Suppressor macrophage treated with lipopolysaccharide for 4 hours (primary cell): Measurements from ENCODE around the gene KREMEN1.
A peak's percentile ranks its signal among the peaks of the same experiment; 100 is the strongest.
"Not testable (repeated sequence)": the region's sequence is repeated elsewhere in the genome, so short reads cannot be mapped to it uniquely, and the experiment has no call there.

ENCODE experiments used
- DNase-seq: peaks from one replicate; pipeline ENCODE4 v3.0.0-alpha.2; 2020

The KREMEN1 gene

DNA sequence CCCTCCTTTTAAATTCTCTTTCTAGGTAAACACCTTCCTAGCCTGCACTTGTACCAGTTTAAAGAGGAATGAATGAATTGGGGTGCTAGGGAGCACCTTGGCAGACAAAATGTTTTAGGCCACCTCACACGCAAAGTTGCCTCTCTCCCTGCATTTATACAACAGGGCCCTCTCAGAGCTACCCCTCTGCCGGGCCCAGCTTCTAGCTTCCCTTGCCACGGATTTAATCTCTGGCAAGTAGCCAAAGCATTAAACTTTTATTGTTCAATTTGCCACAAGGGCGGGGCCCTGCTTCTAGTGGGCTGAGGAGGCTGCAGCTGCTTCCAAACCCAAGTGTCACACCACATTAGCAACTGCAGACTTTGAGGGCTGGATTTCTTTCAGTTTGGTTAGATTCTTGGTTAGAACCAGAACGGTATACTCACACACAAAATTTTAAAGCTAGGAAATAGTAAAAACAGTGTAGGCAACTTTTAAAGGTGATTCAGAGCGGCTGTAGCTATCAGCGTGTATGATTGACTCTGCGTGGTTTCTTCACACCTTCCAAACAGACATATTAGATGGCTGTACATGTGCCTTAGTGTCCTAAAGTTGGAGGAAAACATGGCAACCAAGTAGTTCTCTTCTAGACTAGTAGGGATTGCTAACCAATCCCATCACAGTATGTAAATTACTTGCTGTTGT, 6.5 kb downstream of the KREMEN1 start:
- DNase-seq: no peak

- DNase-seq: no peak
Measured at GRCh38 chr22:29080106-29080975, 7.5 kb downstream of the KREMEN1 start.

GRCh38 chr22:29081517-29082236, 8.8 kb downstream of the KREMEN1 start:
- no peak for DNase-seq

- no peak for DNase-seq
Measured at GRCh38 chr22:29082826-29083545, 10.2 kb downstream of the KREMEN1 start.

DNA sequence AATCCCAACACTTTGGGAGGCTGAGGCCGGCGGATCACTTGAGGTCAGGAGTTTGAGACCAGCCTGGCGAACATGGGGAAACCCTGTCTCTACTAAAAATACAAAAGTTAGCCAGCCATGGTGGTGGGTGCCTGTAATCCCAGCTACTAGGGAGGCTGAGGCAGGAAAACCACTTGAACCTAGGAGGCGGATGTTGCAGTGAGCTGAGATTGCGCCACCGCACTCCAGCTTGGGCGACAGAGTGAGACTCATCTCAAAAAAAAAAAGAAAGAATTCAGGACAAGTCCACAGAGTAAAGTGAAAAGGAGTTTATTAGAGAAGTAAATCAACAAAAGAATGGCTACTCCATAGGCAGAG, 10.7 kb downstream of the KREMEN1 start:
- not testable (repeated sequence) for DNase-seq

DNA sequence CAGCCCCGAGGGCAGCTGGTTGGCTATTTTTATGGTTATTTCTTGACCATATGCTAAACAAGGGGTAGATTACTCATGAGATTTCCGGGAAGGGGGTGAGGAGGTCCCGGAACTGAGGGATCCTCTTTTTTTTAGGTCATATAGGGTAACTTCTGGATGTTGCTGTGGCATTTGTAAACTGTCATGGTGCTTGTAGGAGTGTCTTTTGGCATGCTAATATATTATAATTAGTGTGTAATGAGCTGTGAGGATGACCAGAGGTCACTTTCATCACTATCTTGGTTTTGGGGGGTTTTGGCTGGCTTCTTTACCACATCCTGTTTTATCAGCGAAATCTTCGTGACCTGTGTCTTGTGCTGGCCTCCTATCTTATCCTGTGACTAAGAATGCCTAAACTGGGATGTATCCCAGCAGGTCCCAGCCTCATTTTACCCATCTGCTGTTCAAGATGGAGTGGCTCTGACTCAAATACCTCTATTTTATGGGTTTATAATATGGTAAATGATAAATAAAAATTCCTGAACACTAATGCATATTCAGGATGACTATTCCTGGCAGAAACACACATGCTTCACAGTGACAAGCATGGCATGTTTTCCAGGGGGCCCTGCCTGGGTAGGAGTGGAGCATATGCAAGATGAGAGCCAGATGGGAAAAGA, 11.2 kb downstream of the KREMEN1 start:
- peak; percentile 71 for DNase-seq

DNA sequence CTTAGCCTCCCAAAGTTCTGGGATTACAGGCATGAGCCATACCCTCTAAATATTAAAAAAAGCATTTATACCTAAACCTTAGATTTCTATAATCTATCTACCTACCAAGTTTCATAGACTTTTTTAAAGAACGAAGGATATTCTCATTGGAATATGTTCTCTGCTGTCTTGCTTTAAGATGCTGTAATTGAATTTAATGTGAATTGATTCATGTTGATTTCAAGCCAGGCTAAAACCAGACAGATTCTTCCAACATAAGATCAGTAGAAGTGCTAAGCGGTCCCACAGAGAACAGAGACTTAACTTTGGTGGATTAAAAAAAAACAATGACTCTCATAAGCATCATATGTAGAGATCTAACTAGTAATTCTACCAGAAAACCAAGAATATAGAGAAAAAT, 14.2 kb downstream of the KREMEN1 start:
- no peak for DNase-seq

DNA sequence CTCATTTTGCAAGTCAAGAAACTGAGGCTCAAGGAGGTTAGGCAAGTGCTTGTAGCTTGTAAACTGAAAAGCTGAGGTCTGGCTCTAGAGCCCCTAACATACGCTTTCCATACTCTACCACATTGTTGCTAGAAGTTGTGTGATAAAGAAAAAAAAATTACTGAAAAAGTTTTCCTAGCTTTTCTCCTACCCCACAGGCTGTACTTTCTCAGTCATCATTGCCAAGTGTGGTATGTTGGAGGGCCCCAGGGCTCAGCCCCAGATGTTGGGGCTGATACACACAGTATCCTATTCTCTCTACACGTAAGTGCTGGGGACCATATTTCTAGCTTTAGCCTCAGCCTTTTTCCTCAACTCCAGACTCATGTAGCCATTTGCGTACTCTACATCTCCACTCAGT, 16.0 kb downstream of the KREMEN1 start:
- DNase-seq: no peak

- DNase-seq: no peak
Measured at GRCh38 chr22:29089507-29089906, 16.7 kb downstream of the KREMEN1 start.

GRCh38 chr22:29090039-29090438, 17.2 kb downstream of the KREMEN1 start:
- no peak for DNase-seq

GRCh38 chr22:29092243-29092642, 19.4 kb downstream of the KREMEN1 start:
- no peak for DNase-seq

DNA sequence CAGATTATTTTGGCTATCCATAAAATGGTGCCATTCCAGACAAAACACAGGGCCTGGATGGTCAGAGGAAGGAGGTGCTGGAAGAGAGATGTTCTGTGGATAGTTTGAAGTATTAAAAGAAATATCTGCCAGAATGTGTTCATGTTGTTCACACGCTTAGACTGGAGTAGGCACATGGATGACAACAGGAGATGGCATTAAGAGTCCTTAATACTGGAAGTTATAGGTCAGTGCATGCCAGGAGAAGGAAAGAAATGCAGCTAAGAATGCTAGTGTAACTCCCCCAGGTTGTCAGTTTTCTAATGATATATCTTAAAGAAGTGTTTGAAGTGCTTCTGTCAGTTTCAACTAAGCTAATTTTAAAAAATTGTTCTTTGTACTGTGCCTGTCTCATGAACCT, 20.2 kb downstream of the KREMEN1 start:
- no peak for DNase-seq

- DNase-seq: no peak
Measured at GRCh38 chr22:29093501-29094300, 20.9 kb downstream of the KREMEN1 start.

- DNase-seq: no peak
Measured at GRCh38 chr22:29095459-29095858, 22.6 kb downstream of the KREMEN1 start.

- no peak for DNase-seq
Measured at GRCh38 chr22:29096736-29097669, 24.2 kb downstream of the KREMEN1 start.

DNA sequence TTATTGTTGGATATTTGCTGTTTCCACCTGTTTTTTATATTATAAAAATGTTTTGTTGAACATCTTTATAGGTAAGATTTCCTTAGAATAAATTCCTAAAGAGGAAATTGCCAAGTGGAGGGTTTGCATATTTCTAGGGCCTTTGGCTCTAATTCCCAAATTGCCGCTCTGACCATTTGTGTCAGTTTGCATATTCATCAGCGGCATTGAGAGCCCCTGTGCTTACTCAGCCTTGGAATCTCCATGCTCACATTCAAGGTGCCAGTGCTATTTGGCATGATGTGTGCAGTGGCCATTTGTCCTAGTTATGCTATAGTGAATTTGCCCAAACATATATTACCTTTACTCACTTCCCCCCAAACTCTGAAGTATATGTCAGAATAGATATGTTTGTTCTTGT, 25.5 kb downstream of the KREMEN1 start:
- no peak for DNase-seq

DNA sequence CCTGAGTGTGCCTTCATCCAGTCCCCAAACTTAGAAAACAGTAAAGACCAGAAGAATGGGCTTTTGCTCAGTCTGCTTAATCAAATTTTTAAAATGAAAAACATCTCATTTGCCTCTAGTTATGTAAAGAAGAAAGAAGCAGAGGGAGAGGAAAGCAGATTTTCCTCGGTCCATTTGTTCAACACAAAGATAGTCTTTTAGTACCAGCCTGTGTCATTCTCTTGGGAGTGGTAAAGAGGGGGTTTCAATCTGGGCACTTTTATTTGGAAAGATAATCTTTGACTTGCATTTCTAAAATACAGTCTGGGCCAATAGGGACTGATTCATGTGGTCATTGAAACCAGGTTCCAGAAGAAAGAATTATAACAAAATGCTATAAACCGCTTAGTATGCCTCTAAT, 29.5 kb downstream of the KREMEN1 start:
- no peak for DNase-seq

DNA sequence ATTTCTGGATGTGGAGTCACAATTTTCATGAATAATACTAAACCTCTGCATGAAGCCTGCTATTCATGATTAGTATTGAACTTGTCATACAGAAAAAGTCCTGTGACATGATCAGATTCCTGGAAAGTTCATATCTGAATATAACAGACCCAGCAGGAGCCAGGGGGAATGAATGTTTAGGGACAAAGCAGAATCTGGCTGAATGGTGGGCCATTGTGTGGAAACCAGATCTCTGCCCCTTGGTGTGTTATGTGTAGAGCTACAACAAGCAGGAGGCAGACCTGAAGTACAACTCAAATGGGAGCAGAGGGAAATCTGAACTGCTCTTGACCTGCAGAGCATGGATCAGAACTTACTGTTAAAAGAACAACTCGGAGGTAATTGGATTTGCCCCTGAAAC, 30.3 kb downstream of the KREMEN1 start:
- no peak for DNase-seq

DNA sequence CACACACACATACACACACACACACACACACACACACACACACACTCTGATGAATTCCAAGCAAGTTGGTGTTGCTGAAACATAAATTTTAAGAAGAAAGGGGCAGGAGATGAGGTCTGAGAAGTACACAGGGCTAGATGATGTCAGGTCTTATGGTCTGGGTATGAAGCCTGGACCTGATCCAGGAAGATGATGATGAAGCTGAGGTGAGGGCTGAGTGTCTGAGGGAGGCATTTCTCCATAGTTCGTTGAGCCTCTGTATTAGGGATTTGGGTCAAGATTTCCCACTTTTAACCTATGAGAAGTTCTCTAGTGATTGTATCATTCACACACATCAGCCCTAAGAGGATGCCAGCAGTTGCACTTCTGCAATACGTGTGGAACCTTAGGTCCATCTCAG, 32.6 kb downstream of the KREMEN1 start:
- DNase-seq: no peak

- DNase-seq: no peak
Measured at GRCh38 chr22:29106839-29107238, 34.0 kb downstream of the KREMEN1 start.

- no peak for DNase-seq
Measured at GRCh38 chr22:29108137-29108536, 35.3 kb downstream of the KREMEN1 start.
